Lung microvascular endothelial cell (primary cell): Measurements from ENCODE around the gene GPR171. TPM values are rescaled to one million over a fixed set of nuclear protein-coding genes. Genes with fewer than 3 reads are reported as not detected.
"Not testable (repeated sequence)": the region's sequence is repeated elsewhere in the genome, so short reads cannot be mapped to it uniquely, and the experiment has no call there.

Experiments
- DNase-seq, 2 donors: peaks; one replicate each; pipeline versions ENCODE4 v3.0.0 to v3.0.0-alpha.2; 2010; ENCODE audit warnings: low read depth in 2 of 2
- total RNA-seq: library from RNA; depleted of rRNA; stranded (reverse); fragments of >200 nt; gene quantifications from 2 replicates; pipeline ENCODE4 v1.2.1, GENCODE V29; 2014

Gene GPR171
- not detected in 2 replicates for total RNA-seq

DNA sequence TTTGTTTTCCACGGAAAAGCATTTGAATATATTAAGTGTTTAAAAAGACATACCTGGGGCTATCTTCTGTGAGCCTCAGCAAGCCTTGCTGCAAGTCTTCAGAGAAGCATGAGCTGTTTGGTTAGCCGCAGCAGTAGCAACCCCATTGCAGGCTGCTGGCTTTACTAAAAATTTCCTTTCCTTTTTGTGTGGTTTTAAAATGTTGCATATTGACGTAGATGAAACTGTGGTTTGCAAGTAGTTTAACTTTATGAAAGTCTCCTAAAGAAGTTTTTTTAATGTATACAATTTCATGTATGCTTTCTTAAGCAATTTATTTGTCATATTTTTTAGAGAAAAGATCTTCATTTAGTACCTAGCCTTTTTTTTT lies at the start of gene GPR171:
TSS of gene GPR171 (minus strand) at position 166 of the 370 bp plus-strand sequence. CDS start 3,830 bp downstream, outside the sequence.
- DNase-seq, result no peak

- DNase-seq, result no peak
Measured at GRCh38 chr3:151248772-151249337, 45.8 kb upstream of the GPR171 start.

- DNase-seq, result not testable (repeated sequence)
Measured at GRCh38 chr3:151242006-151242405, 39.0 kb upstream of the GPR171 start.

DNA sequence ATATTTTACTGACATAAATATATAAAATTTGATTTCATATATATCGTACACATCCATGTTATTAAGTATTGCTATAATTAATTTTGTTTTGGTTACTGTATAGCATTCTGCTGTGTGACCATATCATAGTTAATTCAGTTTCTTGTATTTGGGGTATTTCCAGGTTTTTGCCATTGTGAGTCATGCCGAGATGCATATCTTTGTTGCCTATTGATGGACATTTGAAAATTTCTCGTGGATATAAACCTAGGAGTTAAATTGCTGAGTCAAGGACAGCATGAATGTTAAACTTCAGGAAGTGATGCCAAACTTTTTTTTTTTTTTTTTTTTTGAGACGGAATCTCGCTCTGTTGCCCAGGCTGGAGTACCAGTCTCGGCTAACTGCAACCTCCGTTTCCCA lies 33.7 kb upstream of the GPR171 start:
- DNase-seq, result no peak

GRCh38 chr3:151236316-151236715 lies 33.3 kb upstream of the GPR171 start:
- no peak for DNase-seq

DNA sequence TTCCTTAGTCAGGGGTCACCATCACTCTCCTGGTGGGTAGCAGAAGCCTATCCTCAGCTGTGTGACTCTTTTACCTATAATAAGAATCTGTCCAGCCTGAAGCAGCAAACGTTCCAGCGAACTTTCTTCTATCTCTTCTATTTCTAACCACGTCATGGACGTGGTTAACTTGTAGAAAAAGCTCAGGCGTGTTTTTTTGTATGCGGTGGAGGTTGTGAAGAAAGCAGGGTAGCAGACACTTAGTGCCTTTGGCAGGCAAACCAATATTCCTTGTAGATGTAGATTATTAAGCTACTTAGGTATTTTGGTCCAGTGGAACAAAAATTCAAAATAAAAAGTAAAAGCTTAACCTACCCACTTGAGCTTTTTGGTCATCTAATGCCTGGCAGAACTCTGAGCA lies 31.8 kb upstream of the GPR171 start:
- DNase-seq, result no peak

- DNase-seq, result no peak
Measured at GRCh38 chr3:151232991-151233390, 30.0 kb upstream of the GPR171 start.

DNA sequence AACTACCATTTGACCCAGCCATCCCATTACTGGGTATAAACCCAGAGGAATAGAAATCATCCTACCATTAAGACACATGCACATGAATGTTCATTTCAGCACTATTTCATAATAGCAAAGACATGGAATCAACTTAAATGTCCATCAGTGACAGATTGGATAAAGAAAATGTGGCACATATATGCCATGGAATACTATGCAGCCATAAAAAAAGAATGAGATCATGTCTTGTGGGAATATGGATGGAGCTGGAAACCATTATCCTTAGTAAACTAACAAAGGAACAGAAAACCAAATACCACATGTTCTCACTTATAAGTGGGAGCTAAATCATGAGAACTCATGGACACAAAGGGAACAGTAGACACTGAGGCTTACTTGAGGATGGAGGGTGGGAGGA lies 29.4 kb upstream of the GPR171 start:
- not testable (repeated sequence) for DNase-seq

GRCh38 chr3:151230646-151231045 lies 27.6 kb upstream of the GPR171 start:
- peak in 1 of 2 donors; percentile 23 for DNase-seq

DNA sequence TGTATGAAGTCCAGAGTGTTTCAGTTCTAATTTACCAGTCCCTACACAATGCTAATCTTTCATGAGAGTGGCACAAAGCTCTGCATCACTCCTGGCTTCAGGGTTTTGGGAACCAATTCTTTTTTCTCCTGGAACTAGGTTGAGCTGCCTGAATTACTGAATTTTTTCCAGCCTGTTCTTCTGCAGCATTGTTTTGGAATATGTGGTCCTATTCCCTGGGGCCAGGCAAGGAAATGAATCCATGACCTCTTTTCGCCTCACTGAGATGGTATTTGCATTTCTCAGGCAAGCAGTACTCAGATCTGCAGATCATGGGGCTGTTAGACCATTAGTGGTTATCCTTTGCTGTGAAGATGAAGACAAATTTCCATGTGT lies 25.6 kb upstream of the GPR171 start:
- DNase-seq, result peak in 1 of 2 donors; percentile 42

GRCh38 chr3:151227807-151228665 lies 25.0 kb upstream of the GPR171 start:
- peak; percentile 77 to 79 for DNase-seq

GRCh38 chr3:151227266-151227806 lies 24.3 kb upstream of the GPR171 start:
- DNase-seq, result no peak

GRCh38 chr3:151226825-151227224 lies 23.8 kb upstream of the GPR171 start:
- no peak for DNase-seq

- DNase-seq, result peak in 1 of 2 donors; percentile 66
Measured at GRCh38 chr3:151226088-151226563, 23.1 kb upstream of the GPR171 start.

DNA sequence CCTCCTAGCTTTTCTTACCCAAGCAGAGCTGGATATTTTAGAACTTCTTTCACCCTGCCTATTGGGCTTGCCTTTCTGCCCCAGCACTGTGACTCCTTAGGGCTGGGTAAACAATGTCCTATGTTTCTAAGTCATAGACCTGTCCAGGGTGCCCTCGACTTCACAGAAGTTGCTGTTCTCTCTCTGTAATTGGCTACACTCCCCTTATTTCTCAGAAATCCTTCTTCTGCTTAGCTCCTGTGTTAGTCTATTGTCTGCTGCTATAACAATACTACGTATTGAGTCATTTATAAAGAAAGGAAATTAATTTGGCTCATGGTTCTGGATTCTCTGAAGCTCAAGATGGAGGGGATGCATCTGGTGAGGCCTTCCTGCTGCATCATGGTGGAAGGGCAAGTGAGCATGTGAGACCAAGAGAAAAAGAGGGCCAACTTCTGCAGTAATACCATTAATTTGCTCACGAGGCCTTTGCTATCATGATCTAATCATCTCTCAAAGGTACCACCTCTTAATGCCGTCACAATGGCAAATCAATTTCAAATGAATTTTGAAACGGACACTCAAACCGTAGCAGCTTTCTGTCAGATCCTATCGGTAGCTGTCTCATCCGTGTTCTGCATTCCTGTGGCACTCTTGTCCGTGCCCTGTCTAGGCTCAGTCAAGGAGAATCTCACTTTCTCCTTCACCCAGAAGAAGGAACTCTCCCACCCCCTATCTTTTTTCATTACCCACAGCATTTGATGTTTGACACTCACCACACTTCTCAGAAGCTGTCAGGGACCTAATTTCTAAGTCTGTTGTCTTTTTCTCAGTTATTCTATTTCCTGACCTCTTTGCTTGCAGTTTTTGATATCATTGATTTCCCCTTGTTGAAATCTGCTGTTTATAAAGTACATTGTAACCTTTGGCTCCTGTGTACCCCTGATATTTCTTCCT lies 22.3 kb upstream of the GPR171 start:
- DNase-seq, result peak in 1 of 2 donors; percentile 52

DNA sequence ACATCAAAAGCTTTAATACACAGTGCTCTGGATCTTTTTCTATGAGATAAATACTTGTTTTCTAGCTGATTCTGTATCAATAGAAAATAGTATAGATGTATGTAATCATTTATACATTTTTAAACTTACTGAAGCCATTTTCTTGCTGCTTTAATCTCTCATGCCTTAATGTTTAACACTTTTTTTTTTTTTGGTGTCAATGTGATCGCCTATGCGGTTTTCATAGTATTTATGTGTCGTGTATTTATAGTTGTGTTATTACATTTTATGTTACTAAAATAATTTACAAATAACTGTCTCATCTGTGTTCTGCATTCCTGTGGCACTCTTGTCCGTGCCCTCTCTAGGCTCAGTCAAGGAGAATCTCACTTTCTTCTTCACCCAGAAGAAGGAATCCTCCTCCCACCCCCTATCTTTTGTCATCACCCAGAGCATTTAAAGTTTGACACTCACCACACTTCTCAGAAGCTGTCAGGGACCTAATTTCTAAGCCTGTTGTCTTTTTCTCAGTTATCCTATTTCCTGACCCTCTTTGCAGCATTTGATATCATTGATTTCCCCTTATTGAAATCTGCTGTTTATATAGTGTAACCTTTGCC lies 21.4 kb upstream of the GPR171 start:
- DNase-seq, result no peak

- DNase-seq, result no peak
Measured at GRCh38 chr3:151219056-151219455, 16.0 kb upstream of the GPR171 start.

DNA sequence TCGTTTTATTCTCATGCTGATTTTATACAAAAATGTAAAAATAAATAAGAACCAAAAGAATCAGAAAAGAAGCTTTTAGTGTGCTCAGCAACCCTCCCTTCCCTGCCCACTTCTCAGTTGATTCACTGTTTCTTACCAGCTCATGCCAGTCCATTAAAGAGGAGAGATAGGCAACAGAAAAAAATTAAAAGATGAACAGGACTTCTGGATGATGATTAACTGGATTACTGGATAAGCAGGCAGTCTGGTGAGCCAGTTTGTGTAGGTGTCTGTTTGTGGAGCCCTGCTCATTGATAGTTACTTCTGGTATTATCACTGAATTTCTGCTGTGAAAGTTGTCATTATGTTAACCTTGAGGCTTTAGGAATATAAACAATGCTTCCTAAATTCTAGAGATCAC lies 15.1 kb upstream of the GPR171 start:
- no peak for DNase-seq

- DNase-seq, result no peak
Measured at GRCh38 chr3:151216641-151217607, 13.9 kb upstream of the GPR171 start.

DNA sequence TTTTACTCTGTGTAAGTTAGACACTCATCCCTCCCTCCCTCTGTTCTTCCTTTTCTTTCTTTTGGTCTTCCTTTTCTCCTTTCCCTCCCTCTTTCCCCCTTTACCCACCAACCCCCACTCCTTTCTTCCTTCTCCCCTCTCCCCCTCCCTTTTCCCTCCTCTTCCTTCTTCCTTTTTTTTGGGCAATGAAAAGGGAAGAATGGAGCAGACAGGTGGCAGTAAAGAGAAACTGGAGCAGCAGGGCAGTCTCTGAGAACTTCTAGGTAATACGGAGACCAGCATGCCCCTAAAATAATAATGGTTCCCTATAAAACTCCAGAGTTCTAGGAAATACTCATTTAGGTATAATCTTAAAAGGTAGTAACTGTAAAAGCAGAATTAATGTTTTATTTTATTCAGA lies 11.4 kb upstream of the GPR171 start:
- DNase-seq, result no peak
